Measurements from ENCODE around the gene DEFB121.

- TF ChIP-seq YY1 (IDR thresholded peaks at IDR 0.05; ENCODE audit: insufficient read depth, insufficient read length) = no peak
- no peak for TF ChIP-seq ZNF274 (IDR thresholded peaks at IDR 0.05; ENCODE audit: low read depth, low read length)
Measured at GRCh38 chr20:31414381-31414780, 8.4 kb upstream of the DEFB121 start.
